GM12873 (cell line): ENCODE measurements around the gene BRAF.

Experiments used
- CTCF ChIP-seq: IDR thresholded peaks from 2 replicates; pipeline ENCODE4 v1.5.1; 2012; ENCODE audit warnings: low read depth, mild to moderate bottlenecking, moderate library complexity, low read length, control low read depth; ENCODE audit not compliant: insufficient read depth; ENCODE audit errors: missing control alignments

BRAF gene

GRCh38 chr7:140911746-140912145, 13.0 kb downstream of the BRAF start:
- TF ChIP-seq CTCF = no peak

GRCh38 chr7:140909476-140910161, 15.1 kb downstream of the BRAF start:
- TF ChIP-seq CTCF = no peak

GRCh38 chr7:140908361-140908760, 16.4 kb downstream of the BRAF start:
- TF ChIP-seq CTCF = no peak

GRCh38 chr7:140903741-140904480, 20.8 kb downstream of the BRAF start:
- TF ChIP-seq CTCF = no peak

- TF ChIP-seq CTCF = no peak
These were observed 22.3 kb downstream of the BRAF start for GRCh38 chr7:140902303-140902953.

GRCh38 chr7:140901941-140902302, 22.8 kb downstream of the BRAF start:
- TF ChIP-seq CTCF = no peak

GRCh38 chr7:140899883-140900282, 24.8 kb downstream of the BRAF start:
- no peak for TF ChIP-seq CTCF
